GM19452 (cell line): Measurements from ENCODE around the gene CFAP90.
A peak's percentile ranks its signal among the peaks of the same experiment; 100 is the strongest.

Experiments used
- ATAC-seq: cut with Tn5 transposase; IDR thresholded peaks from one replicate; pipeline ENCODE4 v1.9.1; 2021; ENCODE audit not compliant: unreplicated experiment

The CFAP90 gene

DNA sequence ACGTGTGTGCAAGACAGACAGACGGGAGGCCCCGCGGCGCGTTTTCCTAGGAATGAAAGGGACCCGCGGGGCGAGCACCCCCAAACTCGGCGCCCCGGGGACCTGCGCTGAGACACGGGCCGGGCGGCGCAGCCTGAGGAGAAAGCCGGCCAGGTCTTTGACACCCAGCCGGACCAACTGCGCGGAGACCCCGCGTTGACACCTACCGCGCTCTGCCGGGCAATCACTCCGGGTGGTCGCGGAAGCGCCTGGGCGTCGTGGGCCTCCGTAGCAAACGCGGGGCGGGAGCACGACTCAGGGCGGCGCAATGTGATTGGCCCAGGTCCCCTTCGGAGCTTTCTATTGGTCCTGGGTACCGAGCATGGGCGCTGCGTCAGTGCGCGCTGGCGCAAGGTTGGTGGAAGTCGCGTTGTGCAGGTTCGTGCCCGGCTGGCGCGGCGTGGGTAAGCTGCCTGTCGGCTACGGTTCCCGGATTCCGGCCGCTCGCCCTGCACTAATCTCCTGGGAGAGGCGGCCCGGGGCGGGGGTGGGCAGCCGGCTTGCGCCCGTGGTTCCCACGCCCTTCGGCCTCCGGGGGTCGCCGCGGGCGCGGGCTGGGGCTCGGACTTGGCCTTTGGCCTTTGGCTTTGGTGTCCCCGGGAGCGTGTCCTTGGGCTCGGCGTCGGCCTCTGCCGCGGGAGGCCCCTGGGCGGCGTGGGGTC, 18.0 kb upstream of the CFAP90 start, which contains the start of the genes FASTKD3 and MTRR:
TSS of gene FASTKD3 (minus strand) at position 259 of the 701 bp plus-strand sequence. CDS start 948 bp downstream, outside the sequence.
TSS of gene MTRR (plus strand) at position 376 of the 701 bp plus-strand sequence. CDS start 1,647 bp downstream, outside the sequence.
- ATAC-seq: peak; percentile 95

DNA sequence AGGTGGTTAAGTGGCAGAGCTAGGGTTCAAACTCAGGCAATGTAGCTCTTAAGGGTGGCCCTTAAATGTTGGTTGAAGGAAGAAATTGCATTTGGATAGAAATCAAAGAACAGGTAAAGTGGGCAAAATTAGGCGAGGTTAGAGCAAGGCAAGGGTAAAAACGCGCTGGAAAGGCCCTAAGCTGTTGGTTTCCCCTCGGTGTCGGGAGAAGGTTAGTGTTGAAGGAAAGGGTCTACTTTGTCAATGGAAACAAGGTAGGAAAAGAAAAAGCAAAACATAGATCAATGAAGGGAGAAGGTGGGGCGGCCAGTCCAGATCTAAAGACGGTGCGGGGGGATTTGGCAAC, 17.5 kb upstream of the CFAP90 start:
- ATAC-seq: no peak

DNA sequence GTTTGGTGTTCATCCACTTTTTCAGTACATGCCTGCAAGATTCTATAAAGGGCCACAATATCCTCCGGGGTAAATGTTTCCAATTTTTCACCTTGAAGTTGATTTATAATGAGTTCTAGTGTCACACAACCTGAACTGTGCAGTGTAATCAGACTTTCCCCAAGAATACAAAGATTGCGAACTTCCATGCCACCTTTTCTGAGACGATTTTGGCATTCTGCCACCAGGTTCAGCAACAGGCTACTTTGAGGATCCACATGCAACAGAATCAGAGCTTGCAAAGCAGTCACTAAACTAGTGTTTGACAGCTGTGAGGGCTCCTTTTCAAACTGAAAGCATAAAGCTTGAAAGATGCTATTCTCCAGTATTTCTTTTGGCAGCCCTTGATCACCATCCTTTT, 16.3 kb upstream of the CFAP90 start:
- no peak for ATAC-seq

DNA sequence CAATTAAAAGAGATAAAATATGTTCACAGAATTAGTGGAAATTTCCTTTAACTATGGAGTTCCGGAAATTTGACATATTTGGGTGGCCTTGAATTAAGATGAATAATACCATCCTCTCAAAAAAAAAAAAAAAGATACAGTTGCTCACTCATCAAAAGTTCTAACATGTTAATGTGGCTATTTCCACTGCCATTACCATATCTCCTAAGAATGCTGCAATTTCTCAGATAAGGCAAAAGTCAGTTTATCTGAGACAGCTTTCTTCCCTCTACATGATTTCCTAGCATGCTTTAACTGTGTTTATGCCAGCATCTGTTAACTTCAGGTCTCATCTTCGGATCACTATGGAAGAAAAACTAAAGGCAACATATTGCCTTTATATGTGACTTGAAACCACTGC, 15.3 kb upstream of the CFAP90 start:
- no peak for ATAC-seq

DNA sequence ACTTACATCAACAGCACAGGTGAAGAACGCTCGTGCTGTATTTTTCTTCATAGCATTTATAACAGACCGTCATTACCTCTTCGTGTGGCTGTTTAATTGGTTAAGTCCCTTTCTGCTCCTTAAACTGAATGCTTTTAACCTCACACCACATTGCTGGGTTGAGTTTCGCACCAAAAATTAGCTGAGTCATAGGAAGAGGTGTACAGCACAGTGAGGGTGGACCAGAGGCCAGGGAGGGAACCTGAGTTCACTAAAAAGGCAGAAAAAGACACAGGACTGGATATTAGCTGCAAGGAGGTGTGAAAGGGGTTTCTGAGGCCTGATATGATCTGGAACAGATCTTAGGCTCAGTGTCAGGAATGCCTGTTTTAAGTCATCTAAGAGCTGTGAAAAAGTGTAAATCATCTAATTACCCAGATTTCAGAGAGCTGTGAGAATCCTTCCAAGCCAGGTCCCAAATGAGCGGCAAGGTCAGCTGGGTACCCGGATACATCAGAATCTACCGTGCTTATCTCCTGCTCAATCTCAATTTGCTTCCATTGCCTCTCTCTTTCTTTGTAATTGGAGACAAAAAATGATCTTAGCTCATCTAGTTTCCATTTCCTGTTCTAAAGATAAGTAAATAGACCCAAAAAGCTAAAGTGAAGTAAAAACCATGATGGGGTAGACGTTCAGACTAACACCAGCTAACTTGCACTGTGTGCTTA, 7.1 kb upstream of the CFAP90 start:
- no peak for ATAC-seq

DNA sequence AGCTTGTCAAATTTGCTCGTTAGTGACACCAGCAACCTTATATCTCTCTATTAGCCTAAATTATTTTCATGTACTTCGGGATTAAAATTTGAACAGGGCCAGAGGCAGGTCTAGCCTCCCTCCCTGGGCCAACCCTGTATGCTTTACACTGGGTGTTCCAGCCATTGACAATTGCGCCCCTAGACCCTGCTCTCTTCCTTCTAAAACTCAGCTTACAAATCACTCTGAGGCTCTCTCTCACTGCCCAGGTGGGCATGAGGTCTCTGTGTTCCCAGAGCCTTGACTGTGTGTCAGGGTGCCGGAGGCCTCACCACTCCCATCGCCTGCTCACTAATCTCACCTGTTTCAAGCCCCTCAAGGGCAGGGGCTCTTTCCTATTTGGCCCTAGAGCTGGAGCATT, 6.4 kb upstream of the CFAP90 start:
- no peak for ATAC-seq

DNA sequence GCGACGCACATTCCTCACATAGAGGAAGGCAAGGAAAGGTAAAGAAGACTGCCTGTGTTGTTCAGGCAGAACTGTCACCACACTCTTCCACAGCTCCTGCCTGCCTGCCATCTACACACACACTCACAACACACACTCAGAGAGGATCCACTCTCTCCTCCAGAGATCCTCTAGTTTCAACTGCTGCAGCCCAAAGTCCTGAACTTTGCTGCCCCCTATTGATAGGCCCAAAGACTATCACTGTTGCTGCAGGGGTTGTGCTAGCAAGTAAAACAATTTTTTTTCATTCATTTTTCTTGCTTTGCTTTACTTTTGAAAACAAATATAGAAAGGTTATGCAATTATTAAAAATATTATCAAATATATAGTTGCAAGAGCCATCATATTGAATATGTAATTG, 5.9 kb upstream of the CFAP90 start:
- ATAC-seq: no peak

DNA sequence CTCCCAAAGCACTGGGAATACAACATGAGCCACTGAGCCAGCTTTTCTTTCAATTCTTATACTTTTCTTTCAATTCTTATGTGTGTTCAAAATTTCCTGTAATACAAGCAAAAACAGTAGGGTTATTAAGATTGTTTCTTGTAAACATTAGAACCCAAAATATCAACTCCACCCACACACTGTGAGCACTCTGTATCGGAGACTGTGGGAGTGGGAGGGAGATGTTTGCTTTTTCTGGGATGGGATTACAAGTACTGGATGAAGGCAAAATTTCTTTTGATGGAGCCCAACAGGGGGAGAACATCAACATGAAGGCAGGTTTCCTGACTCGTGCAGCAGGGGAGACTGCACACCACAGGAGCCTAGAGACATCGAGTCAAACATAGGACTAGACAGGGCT, 4.7 kb upstream of the CFAP90 start:
- ATAC-seq: no peak

DNA sequence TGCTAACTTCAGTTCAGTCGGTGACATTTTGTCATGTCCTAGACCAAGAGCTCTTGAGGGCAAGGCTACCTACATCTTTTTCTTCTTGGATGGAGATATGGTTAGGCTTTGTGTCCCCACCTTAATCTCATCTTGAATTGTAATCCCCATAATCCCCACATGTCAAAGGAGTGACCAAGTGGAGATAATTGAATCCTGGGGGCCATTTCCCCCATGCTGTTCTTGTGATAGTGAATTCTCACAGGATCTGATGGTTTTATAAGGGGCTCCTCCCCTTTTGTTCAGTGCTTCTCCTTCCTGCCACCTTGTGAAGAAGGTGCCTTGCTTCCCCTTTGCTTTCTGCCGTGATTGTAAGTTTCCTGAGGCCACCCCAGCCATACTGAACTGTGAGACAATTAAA, 2.1 kb upstream of the CFAP90 start:
- ATAC-seq: no peak

DNA sequence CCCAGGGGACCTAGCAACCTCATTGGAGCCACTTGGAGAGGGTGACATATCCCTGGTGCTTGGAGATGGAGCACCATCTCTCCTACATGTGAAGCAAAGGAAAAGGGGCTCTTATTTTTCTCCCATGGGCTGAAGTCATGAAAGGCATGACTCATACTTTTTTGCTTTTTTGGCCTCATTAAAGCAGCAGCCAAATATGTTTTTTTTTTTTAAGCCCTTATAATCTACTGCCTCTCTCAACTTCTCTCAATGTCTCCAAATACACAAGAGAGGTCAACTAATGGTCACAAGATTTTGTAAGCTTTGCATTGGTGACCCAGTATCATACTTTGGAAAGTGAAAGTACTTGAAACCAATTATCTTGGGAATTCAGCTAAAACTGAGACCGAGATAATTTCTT, 1.6 kb upstream of the CFAP90 start:
- no peak for ATAC-seq

DNA sequence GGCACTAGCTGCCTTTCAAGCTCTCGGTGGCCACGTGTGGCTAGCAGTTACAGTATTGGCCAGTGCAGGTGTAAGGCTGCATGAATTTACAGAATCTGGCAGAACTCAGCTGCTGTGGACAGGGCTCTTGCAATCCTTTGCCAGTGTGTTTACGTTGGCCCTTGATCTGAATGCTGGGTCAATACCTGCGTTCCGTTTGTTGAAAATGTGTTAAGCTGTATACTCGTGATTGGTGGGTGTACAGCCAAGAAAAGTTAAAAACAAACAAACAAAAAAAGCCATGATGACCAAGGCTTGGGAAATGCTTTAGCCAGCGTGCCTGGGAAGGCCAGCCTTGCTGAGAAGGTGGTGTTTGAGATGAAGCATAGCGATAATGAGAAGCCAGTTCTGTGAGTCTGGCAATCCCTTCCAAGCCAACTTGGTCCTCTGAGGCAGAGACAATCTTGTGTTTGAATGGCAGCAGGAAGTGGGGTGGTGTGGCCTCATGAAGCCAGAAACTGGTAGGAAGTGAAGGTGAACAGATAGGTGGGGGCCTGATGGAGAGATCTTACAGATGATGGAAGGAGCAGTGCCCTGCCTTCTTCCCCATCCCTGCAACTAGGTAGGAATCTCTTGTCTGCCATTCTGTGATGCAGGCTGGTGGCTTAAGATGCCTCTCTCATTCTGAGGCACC, 820 bp upstream of the CFAP90 start:
- ATAC-seq: no peak

DNA sequence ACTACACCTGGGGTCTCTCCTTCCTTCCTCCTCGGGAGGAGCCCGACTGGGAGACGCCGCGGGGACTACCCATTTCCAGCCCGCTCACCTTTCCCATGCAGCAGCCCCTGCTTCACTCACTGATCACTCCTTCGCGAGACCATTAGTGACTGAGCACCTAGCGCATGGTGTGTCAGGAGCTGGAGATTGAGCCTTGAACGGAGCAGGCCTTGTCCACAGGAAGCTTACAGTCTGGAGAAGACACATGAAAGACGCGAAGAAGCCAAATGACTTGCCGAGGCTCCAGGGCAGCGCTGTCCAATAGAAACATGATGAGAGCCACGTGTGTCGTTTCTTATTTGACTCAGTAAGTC, 283 bp upstream of the CFAP90 start:
- no peak for ATAC-seq

DNA sequence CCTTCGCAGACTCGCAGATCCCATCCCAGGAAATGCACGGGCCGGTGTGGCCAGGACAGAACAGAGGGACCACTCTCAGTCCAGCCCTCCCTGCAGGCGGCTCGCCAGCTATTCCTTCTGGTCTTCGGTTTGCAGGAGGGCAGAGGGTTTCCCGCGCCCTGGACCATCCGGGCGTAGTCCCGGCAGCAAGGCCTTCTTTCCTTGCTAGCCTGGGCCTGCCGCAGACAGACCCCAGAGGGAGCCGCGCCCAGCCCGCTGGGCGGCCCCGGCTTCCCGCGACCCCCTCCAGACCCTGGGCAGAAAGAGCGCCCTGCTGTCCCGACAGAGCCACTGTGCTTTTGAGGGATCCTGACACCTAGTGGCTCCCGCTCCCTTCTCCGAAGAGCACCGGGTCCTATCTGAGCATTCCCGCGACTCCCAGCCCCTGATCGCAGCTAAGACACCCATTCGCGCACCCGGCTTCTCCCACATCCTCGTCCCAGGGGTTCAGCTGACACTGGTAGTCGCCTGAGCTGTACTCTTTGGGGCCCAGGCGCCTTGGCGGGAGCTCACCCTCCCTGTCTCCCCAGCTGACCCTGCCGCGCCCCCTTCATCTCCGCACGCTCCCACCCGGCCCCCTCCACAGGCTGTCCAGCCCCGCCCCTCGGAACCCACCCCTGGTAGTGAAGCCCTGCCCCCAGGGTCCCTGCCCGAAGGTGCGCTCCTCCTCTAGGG, 1.1 kb downstream of the CFAP90 start:
- no peak for ATAC-seq

DNA sequence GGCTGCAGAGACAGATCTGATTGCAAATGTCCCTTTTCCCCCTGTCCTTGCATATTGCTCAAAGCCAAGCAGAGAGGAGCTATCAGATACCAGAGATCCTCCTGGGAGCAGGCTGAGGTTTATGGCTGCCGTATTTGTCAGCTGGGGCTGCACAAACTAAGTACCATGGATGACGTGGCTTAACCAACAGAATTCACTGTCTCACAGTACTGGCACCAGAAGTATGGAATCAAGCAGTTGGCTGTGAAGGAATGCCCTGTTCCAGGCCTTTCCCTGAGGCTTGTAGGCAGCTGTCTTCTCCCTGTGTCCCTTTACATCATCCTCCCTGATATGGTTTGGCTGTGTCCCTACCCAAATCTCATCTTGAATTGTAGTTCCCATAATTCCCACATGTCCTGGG, 2.6 kb downstream of the CFAP90 start:
- ATAC-seq: no peak

DNA sequence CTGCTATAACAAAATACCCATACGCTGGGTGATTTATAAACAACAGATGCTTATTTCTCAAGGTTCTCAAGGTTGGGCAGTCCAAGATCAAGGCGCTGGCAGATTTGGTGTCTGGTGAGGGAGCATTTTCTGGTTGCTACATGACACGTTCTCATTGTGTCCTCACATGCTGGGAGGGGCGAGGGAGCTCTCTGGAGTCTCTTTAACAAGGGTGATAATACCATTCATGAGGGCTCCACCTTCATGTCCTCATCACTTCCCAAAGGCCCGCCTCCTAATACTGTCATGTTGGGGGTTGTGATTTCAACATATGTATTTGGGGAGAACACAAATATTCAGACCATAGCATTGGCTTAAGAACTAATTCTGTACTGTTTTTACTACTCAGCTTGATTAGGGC, 4.6 kb downstream of the CFAP90 start:
- no peak for ATAC-seq

DNA sequence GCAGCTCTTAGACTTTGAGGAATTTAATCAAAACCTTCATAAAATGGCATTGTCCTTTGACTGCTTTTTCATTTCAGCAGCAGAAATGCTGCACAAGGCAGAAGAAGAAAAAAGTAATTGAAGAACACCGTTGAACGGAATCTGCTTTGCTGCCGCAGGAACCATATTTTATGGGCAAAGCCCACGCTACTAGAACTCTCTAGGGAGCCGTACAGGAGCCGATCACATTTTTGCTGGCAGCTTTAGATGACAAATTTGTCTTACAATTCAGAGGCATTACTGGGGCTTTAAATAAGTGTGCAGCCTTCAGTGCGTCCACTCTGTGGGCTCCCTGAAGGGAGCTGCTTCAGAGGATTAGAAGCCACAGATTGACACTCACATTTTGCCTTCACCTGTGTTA, 5.4 kb downstream of the CFAP90 start:
- ATAC-seq: no peak

DNA sequence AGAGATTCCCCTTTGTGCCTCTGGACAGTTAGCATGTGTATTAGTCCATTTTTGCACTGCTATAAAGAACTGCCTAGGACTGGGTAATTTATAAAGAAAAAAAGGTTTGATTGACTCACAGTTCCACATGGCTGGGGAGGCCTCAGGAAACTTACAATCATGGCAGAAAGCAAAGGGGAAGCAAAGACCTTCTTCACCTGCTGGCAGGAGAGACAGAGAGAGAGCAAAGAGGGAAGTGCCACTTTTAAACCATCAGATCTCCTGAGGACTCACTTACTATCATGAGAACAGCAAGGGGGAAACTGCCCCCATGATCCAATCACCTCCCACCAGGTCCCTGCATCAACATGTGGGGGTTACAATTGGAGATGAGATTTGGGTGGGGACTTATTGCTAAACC, 6.0 kb downstream of the CFAP90 start:
- ATAC-seq: no peak

DNA sequence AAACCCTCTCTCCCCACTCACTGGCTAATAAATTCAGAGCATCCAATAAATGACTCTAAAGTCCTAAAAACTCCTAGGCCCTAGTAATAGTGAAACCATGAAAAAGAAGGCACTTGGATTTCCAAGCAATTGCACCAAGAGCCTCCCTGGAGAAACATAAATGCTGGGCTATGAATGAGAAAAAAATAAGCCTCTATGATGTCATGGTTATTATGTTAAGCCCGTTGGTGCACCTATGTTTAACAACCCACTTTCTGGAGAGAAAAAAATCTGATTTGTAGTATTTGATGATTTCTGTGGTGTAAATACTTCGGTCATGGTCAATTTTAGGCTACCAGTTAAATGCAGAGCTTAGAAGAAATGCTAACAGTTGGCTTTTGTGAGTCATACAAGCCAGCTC, 8.4 kb downstream of the CFAP90 start:
- ATAC-seq: no peak

DNA sequence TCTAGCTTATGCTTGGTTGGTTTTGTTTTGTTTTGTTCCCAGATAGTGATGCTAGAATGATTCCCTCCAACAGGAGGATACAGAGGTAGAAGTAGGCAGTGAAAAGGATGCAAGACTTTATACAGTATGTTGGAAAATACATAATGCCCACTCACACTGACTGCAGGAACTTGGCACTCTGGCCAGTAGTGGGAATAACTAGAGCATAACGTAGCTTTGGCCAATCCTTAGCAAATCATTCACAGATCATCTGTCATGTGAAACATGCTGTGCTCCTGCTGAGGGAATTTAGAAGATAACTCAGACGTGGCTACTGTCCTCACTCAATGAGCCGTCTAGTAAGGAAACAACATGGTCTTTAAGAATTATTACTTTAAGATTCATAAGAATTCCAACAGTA, 13.5 kb downstream of the CFAP90 start:
- no peak for ATAC-seq

DNA sequence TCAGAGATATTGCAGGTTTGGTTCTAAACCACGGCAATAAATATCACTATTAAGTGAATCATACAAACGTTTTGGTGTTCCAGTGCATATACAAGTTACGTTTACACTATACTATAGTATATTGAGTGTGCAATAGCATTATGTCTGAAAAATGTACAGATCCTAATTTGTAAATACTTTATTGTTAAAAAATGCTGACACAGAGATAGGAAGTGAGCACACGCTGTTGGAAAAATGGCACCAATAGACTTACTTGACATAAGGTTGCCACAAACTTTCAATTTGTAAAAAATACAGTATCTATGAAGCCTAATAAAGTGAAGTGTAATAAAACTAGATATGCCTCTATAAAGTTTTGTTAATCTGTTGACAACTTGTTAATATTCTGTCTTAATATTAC, 16.0 kb downstream of the CFAP90 start:
- ATAC-seq: no peak

DNA sequence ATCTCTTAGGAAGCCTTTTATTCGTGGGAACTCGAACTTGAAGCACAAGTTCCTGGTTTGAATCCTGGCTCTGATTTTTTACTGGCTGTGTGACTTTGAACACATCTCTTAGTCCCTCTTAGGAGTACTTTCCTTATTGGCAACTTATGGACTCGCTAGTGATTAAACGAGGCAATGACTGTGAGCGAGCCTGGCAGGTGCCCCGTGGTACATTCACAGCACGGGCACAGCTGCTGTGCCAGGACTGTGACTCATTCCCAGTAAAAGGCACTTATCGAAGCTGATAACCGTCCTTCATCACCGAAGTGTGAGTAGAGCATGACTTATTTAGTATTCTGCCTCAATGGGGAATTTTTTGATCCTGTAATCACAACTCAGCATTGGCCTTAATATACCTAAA, 22.7 kb downstream of the CFAP90 start:
- no peak for ATAC-seq

DNA sequence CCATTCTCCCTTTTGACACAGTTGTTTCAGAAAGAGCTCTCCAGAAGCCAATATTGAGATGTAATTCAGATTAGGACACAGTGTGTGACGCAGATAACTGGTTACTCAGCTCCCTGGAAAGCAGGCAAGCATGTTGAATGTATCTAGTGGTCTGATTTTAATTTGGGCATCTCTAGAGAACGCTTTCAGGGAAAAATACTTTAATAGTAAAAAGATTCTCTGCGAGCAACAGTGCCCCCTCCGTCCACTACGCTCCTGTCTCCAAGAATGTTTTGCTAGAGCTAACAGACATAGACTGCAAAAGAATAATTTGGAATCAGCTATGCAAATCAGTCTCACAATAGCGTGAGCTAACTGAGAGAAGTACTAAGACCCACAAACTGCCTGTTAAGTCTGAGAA, 23.3 kb downstream of the CFAP90 start:
- ATAC-seq: no peak
